Hippocampal formation (tissue), 2 donors: ENCODE results near the gene IQSEC1.

Experiments
- DNase-seq, 2 donors: peaks; one replicate each; lab custom pipeline; 2025; lab: John Stamatoyannopoulos, UW

Gene IQSEC1

GRCh38 chr3:13002398-13003124 lies 70.7 kb downstream of the IQSEC1 start:
- DNase-seq: no peak

GRCh38 chr3:12999147-13000140 lies 73.8 kb downstream of the IQSEC1 start:
- peak in 1 of 2 donors; percentile 67 for DNase-seq

GRCh38 chr3:12998648-12999047 lies 74.6 kb downstream of the IQSEC1 start:
- DNase-seq: no peak

GRCh38 chr3:12997387-12997786 lies 75.8 kb downstream of the IQSEC1 start:
- no peak for DNase-seq

- DNase-seq: no peak
Measured at GRCh38 chr3:12996181-12996506, 77.1 kb downstream of the IQSEC1 start.

- no peak for DNase-seq
Measured at GRCh38 chr3:12995389-12996180, 77.6 kb downstream of the IQSEC1 start.

- peak; percentile 80 to 82 for DNase-seq
Measured at GRCh38 chr3:12994607-12995388, 78.4 kb downstream of the IQSEC1 start.

- no peak for DNase-seq
Measured at GRCh38 chr3:12994357-12994606, 78.9 kb downstream of the IQSEC1 start.

- no peak for DNase-seq
Measured at GRCh38 chr3:12993517-12994356, 79.5 kb downstream of the IQSEC1 start.

GRCh38 chr3:12992629-12993516 lies 80.4 kb downstream of the IQSEC1 start:
- no peak for DNase-seq

- no peak for DNase-seq
Measured at GRCh38 chr3:12991861-12992281, 81.4 kb downstream of the IQSEC1 start.

- DNase-seq: no peak
Measured at GRCh38 chr3:12991481-12991837, 81.8 kb downstream of the IQSEC1 start.

- DNase-seq: no peak
Measured at GRCh38 chr3:12990781-12991480, 82.3 kb downstream of the IQSEC1 start.

- DNase-seq: no peak
Measured at GRCh38 chr3:12990306-12990705, 82.9 kb downstream of the IQSEC1 start.

- DNase-seq: no peak
Measured at GRCh38 chr3:12988728-12989454, 84.3 kb downstream of the IQSEC1 start.

GRCh38 chr3:12987602-12988001 lies 85.6 kb downstream of the IQSEC1 start:
- DNase-seq: no peak

- DNase-seq: no peak
Measured at GRCh38 chr3:12986986-12987385, 86.2 kb downstream of the IQSEC1 start.

- no peak for DNase-seq
Measured at GRCh38 chr3:12986521-12986920, 86.7 kb downstream of the IQSEC1 start.

- DNase-seq: no peak
Measured at GRCh38 chr3:12986031-12986430, 87.2 kb downstream of the IQSEC1 start.
